ENCODE data around the gene G6PC1.

The G6PC1 gene

DNA sequence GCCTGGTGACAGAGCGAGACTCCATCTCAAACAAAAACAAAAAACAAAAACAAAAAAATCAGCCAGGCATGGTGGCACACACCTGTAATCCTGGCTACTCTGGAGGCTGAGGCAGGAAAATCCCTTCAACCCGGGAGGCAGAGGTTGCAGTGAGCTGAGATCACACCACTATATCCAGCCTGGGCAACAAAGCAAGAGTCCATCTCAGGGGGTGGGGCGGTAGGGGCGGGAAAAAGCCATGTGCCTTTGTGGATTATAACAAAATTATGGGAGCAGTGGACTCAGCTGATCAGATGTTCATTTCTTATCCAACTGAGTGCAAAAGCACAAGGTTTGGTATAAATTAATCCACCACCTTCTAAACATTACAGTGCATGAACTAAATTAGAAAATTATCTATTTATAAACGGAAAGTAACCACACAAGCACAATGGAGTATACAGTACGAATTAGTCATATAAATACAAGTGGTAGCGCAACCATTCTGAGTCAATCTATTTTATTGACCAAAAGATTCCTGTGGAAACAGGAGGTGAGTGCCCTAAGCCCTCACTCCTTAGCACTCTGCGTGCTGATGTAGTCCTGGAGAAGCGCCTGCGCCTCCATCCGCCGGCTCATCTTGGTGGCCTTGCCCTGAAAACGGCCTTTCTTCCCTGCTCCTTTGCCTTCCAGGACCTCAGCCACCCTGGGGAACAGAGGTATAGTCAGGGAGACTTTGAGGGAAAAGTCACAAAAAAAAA lies 49.6 kb downstream of the G6PC1 start:
- DNase-seq: no peak
